Glomerular endothelial cell (primary cell): ENCODE results near the gene CYCS. TPM values are rescaled to one million over a fixed set of nuclear protein-coding genes. Genes with fewer than 3 reads are reported as not detected.

ENCODE experiments used
- DNase-seq: peaks from one replicate; pipeline ENCODE4 v3.0.0-alpha.2; 2011; ENCODE audit warnings: low read depth, low spot score; ENCODE audit errors: extremely low read depth
- total RNA-seq: library from RNA; depleted of rRNA; stranded (reverse); fragments of >200 nt; gene quantifications from 2 replicates; pipeline ENCODE4 v1.2.3, GENCODE V29; 2015

The CYCS gene
- total RNA-seq, 1 donor from 2014 or later: 54.5 TPM

GRCh38 chr7:25075459-25075858 is 49.6 kb downstream of the CYCS start:
- DNase-seq: no peak

GRCh38 chr7:25073451-25073850 is 51.6 kb downstream of the CYCS start:
- no peak for DNase-seq

Other genes starting within 250 kb of the CYCS start
- 21.1 and 22.5 TPM in 2 replicates for gene OSBPL3, start 145.1 kb downstream of the CYCS start, total RNA-seq
- gene NPVF, start 103.2 kb upstream of the CYCS start, total RNA-seq: not detected in 2 replicates